NB4 (cell line): ENCODE data around the gene MFSD2A.

Source experiments
- POLR2A ChIP-seq: IDR thresholded peaks from 2 replicates; pipeline ENCODE4 v1.6.1; 2011; ENCODE audit warnings: mild to moderate bottlenecking; ENCODE audit not compliant: insufficient read length; ENCODE audit errors: extremely low read depth
- TF ChIP-seq, protein P1 (sequence below): IDR thresholded peaks from one replicate; pipeline ENCODE4 v1.5.1; 2012; ENCODE audit warnings: low read depth, low read length
- TF ChIP-seq, protein P2 (sequence below): IDR thresholded peaks from 2 replicates; pipeline ENCODE4 v1.6.1; 2011; ENCODE audit warnings: low read depth, low read length

DNA sequence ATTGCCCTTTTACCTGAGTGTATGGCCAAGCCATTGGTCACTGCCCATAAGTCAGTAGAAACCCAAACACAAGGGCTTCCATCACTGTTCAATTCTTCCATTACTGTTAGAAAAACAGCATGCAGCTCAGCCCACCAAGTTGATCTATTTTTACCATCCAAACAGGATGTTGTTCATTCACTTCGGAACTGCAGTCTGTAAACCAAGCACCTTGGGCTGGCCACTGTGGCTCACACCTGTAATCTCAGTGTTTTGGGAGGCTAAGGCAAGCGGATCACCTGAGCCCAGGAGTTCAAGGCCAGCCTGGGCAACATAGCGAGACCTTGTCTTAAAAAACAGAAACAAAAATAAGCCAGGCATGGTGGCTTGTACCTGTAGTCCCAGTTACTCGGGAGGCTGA lies 8.7 kb upstream of the MFSD2A start:
- TF ChIP-seq POLR2A, result no peak
- TF ChIP-seq, protein P1, sequence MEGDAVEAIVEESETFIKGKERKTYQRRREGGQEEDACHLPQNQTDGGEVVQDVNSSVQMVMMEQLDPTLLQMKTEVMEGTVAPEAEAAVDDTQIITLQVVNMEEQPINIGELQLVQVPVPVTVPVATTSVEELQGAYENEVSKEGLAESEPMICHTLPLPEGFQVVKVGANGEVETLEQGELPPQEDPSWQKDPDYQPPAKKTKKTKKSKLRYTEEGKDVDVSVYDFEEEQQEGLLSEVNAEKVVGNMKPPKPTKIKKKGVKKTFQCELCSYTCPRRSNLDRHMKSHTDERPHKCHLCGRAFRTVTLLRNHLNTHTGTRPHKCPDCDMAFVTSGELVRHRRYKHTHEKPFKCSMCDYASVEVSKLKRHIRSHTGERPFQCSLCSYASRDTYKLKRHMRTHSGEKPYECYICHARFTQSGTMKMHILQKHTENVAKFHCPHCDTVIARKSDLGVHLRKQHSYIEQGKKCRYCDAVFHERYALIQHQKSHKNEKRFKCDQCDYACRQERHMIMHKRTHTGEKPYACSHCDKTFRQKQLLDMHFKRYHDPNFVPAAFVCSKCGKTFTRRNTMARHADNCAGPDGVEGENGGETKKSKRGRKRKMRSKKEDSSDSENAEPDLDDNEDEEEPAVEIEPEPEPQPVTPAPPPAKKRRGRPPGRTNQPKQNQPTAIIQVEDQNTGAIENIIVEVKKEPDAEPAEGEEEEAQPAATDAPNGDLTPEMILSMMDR, result no peak
- TF ChIP-seq, protein P2, sequence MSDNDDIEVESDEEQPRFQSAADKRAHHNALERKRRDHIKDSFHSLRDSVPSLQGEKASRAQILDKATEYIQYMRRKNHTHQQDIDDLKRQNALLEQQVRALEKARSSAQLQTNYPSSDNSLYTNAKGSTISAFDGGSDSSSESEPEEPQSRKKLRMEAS, result no peak
